ENCODE measurements around the gene DUS4L. TPM values are rescaled to one million over a fixed set of nuclear protein-coding genes. Genes with fewer than 3 reads are reported as not detected.
"Not testable (repeated sequence)": the region's sequence is repeated elsewhere in the genome, so short reads cannot be mapped to it uniquely, and the experiment has no call there.

Gene DUS4L
- total and polyA plus RNA-seq, 2 experiments from 2014 or later = 5.4 to 12.5 TPM

DNA sequence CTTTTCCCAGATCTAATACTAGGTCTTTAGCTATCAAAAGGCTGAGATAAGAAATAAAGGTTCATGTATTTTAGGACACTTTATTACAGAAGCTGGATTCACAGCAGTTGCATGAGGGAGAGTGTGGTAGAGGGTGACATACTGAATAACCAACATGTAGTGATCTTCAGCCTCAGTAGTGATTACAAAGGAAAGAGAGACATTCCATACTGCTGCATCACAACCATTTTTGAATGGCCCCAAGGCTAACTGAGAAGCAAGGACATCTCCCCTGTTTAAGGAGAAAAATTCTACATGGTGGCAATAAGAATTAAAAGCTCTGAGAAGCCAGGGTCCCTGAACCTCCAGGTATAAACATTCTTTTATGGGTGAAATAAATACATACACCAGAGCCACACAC is 35.3 kb upstream of the DUS4L start:
- Histone ChIP-seq H3K4me1 (ENCODE audit: insufficient read depth) (no peaks in the 10 kb centered on the region), H3K4me2 (no peak overlapping the region), H3K9me3 (ENCODE audit: low read depth) (no peaks in the 10 kb centered on the region), H3K36me3 (replicated peaks; ENCODE audit: insufficient read depth, low read depth) (no peaks in the 10 kb centered on the region), H3K27me3 (no peaks in the 10 kb centered on the region), H3K27ac (no peak overlapping the region), H3K9me2 (replicated peaks; ENCODE audit: insufficient read depth) (no peaks in the 10 kb centered on the region), H4K20me1 (ENCODE audit: insufficient read depth, poor library complexity, severe bottlenecking) (no peaks in the 10 kb centered on the region), H2AFZ (no peak overlapping the region), H3K79me2 (no peaks in the 10 kb centered on the region), H3K4me3 (no peak overlapping the region)
- no peak for DNase-seq (ENCODE audit: low spot score)
- TF ChIP-seq, protein P1, sequence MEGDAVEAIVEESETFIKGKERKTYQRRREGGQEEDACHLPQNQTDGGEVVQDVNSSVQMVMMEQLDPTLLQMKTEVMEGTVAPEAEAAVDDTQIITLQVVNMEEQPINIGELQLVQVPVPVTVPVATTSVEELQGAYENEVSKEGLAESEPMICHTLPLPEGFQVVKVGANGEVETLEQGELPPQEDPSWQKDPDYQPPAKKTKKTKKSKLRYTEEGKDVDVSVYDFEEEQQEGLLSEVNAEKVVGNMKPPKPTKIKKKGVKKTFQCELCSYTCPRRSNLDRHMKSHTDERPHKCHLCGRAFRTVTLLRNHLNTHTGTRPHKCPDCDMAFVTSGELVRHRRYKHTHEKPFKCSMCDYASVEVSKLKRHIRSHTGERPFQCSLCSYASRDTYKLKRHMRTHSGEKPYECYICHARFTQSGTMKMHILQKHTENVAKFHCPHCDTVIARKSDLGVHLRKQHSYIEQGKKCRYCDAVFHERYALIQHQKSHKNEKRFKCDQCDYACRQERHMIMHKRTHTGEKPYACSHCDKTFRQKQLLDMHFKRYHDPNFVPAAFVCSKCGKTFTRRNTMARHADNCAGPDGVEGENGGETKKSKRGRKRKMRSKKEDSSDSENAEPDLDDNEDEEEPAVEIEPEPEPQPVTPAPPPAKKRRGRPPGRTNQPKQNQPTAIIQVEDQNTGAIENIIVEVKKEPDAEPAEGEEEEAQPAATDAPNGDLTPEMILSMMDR (IDR thresholded peaks at IDR 0.05; ENCODE audit: poor library complexity) = no peak
- TF ChIP-seq EZH2phosphoT487 (IDR thresholded peaks at IDR 0.05; ENCODE audit: low read depth, severe bottlenecking, unreplicated experiment) (no peak), EZH2 (IDR thresholded peaks at IDR 0.05; ENCODE audit: borderline replicate concordance) (no peak)

DNA sequence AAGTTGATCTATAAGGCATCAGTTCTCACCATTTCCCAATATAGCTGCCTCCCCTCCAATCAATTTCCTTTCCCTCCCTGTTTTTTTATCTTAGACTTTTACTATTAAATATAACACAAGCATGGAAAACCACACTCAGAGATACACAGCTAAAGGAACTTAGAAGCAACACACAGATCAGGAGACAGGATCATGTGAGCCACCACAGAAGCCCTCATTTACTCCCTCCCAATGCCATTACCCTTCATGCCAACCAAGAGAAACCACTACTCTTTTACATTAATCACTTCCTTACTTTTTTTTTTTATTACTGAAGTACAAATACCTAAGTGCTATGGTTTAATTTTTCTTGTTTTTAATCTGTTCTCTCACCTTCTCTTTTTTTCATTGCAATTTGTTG is 33.0 kb upstream of the DUS4L start:
- H3K4me1 ChIP-seq (ENCODE audit: insufficient read depth) = no peaks in the 10 kb centered on the region
- DNase-seq (ENCODE audit: low spot score) = no peak
- H3K4me3 ChIP-seq = no peak overlapping the region
- no peak overlapping the region for H3K27ac ChIP-seq
- no peaks in the 10 kb centered on the region for H3K9me2 ChIP-seq (replicated peaks; ENCODE audit: insufficient read depth)
- no peak overlapping the region for H2AFZ ChIP-seq
- no peak overlapping the region for H3K4me2 ChIP-seq
- no peaks in the 10 kb centered on the region for H3K27me3 ChIP-seq
- TF ChIP-seq, protein P1 (IDR thresholded peaks at IDR 0.05; ENCODE audit: poor library complexity) = no peak
- TF ChIP-seq EZH2phosphoT487 (IDR thresholded peaks at IDR 0.05; ENCODE audit: low read depth, severe bottlenecking, unreplicated experiment) = no peak
- no peak for TF ChIP-seq EZH2 (IDR thresholded peaks at IDR 0.05; ENCODE audit: borderline replicate concordance)
- H4K20me1 ChIP-seq (ENCODE audit: insufficient read depth, poor library complexity, severe bottlenecking) = peaks cover 3% of the 10 kb centered on the region
- no peaks in the 10 kb centered on the region for H3K9me3 ChIP-seq (ENCODE audit: low read depth)
- H3K79me2 ChIP-seq = peaks cover 3% of the 10 kb centered on the region
- no peaks in the 10 kb centered on the region for H3K36me3 ChIP-seq (replicated peaks; ENCODE audit: insufficient read depth, low read depth)

DNA sequence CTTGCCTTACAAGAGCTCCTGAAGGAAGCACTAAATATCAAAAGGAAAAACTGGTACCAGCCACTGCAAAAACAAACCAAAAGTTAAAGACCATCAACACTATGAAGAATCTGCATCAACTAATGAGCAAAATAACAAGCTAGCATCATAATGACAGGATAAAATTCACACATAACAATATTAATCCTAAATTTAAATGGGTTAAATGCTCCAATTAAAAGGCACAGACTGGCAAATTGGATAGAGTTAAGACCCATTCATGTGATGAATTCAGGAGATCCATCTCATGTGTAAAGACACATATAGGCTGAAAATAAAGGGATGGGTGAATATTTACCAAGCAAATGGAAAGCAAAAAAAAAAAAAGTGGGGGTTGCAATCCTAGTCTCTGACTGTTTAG is 29.6 kb upstream of the DUS4L start:
- Histone ChIP-seq H3K27me3 (no peaks in the 10 kb centered on the region), H3K4me2 (no peak overlapping the region), H2AFZ (no peak overlapping the region), H4K20me1 (ENCODE audit: insufficient read depth, poor library complexity, severe bottlenecking) (peaks cover 3% of the 10 kb centered on the region), H3K4me3 (no peak overlapping the region), H3K9me3 (ENCODE audit: low read depth) (no peaks in the 10 kb centered on the region), H3K36me3 (replicated peaks; ENCODE audit: insufficient read depth, low read depth) (no peaks in the 10 kb centered on the region), H3K79me2 (peaks cover 20% of the 10 kb centered on the region), H3K4me1 (ENCODE audit: insufficient read depth) (no peaks in the 10 kb centered on the region), H3K9me2 (replicated peaks; ENCODE audit: insufficient read depth) (no peaks in the 10 kb centered on the region), H3K27ac (no peak overlapping the region)
- no peak for DNase-seq (ENCODE audit: low spot score)
- TF ChIP-seq, protein P1 (IDR thresholded peaks at IDR 0.05; ENCODE audit: poor library complexity) = no peak
- TF ChIP-seq EZH2 (IDR thresholded peaks at IDR 0.05; ENCODE audit: borderline replicate concordance) = no peak
- no peak for TF ChIP-seq EZH2phosphoT487 (IDR thresholded peaks at IDR 0.05; ENCODE audit: low read depth, severe bottlenecking, unreplicated experiment)

DNA sequence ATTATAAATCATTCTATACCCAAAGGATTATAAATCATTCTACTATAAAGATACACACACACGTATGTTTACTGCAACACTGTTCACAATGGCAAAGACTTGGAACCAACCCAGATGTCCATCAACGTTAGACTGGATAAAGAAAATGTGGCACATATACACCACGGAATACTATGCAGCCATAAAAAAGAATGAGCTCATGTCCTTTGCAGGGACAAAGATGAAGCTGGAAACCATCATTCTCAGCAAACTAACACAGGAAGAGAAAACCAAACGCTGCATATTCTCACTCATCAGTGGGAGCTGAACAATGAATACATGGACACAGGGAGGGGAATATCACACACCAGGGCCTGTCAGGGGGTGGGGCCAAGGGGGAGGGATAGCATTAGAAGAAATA is 26.5 kb upstream of the DUS4L start:
- not testable (repeated sequence) for H3K4me3 ChIP-seq; H3K27me3 ChIP-seq; H3K4me2 ChIP-seq; H3K9me3 ChIP-seq (ENCODE audit: low read depth); H3K4me1 ChIP-seq (ENCODE audit: insufficient read depth); H3K27ac ChIP-seq; H4K20me1 ChIP-seq (ENCODE audit: insufficient read depth, poor library complexity, severe bottlenecking); H2AFZ ChIP-seq; DNase-seq (ENCODE audit: low spot score); H3K9me2 ChIP-seq (replicated peaks; ENCODE audit: insufficient read depth); H3K36me3 ChIP-seq (replicated peaks; ENCODE audit: insufficient read depth, low read depth)
- peaks cover 20% of the 10 kb centered on the region for H3K79me2 ChIP-seq
- 97% methylated on average over 4 of the region's 4 CpGs for WGBS (ENCODE audit: low lambda C conversion rate, missing lambda C conversion rate)
